SK-N-SH (cell line): ENCODE measurements around the gene SP2. TPM values are rescaled to one million over a fixed set of nuclear protein-coding genes. Genes with fewer than 3 reads are reported as not detected.

Experiments used
- CTCF ChIA-PET: fragments of 300-600, 350-600 bp; formaldehyde crosslinking; extraction: SDS; loops from one replicate; lab custom pipeline; 2021; lab: Yijun Ruan, JAX
- POLR2A ChIA-PET: fragments of 350-600 bp; sonication (Branson Sonifier 250); formaldehyde crosslinking; extraction: SDS; loops from one replicate; lab custom pipeline; 2020; ENCODE audit warnings: antibody characterized with exemption, inconsistent platforms; lab: Yijun Ruan, JAX
- DNase-seq: peaks from one replicate; pipeline ENCODE4 v3.0.0; 2012
- H2AFZ ChIP-seq: fragments of 200-600 bp; sonication (generic); 2 replicates; pipeline ENCODE4 v1.8.1; 2016; ENCODE audit warnings: antibody characterized with exemption, mild to moderate bottlenecking, low read depth
- H3F3A ChIP-seq: fragments of 200-600 bp; sonication (generic); replicated peaks from 2 replicates; pipeline ENCODE3; 2016; ENCODE audit warnings: antibody characterized with exemption, mild to moderate bottlenecking; ENCODE audit not compliant: insufficient read depth
- H3K27ac ChIP-seq, 2 experiments: fragments of 200-500 bp in 1 of 2; fragments of 200-600 bp in 1 of 2; sonication (Bioruptor generic) in 1 of 2; sonication (generic), shearing (Covaris generic) in 1 of 2; 2 replicates each; pipeline versions ENCODE4 v1.5.1 to v1.6.1; 2014 to 2016; ENCODE audit warnings: low read depth in 2 of 2, inconsistent platforms in 1 of 2, low read length in 1 of 2, mild to moderate bottlenecking in 1 of 2, mixed read lengths in 1 of 2
- H3K27me3 ChIP-seq: fragments of 200-600 bp; sonication (generic), shearing (Covaris generic); 2 replicates; pipeline ENCODE4 v1.6.1; 2016; ENCODE audit warnings: mixed run types; ENCODE audit not compliant: insufficient read depth
- H3K36me3 ChIP-seq, 2 experiments: fragments of 200-500 bp in 1 of 2; fragments of 200-600 bp in 1 of 2; sonication (Bioruptor generic) in 1 of 2; sonication (generic) in 1 of 2; replicated peaks in 1 of 2; 2 replicates each; pipeline versions ENCODE3 to v1.5.1; 2014 to 2016; ENCODE audit warnings: low read length in 1 of 2, mild to moderate bottlenecking in 1 of 2; ENCODE audit not compliant: insufficient read depth in 2 of 2, control insufficient read depth in 1 of 2
- H3K4me1 ChIP-seq, 2 experiments: fragments of 200-500 bp in 1 of 2; fragments of 200-600 bp in 1 of 2; sonication (Bioruptor generic) in 1 of 2; sonication (generic), shearing (Covaris generic) in 1 of 2; 2 replicates each; pipeline versions ENCODE4 v1.5.1 to v1.6.1; 2014 to 2016; ENCODE audit warnings: low read depth in 1 of 2, low read length in 1 of 2, mixed run types in 1 of 2; ENCODE audit not compliant: insufficient read depth in 2 of 2, control insufficient read depth in 1 of 2
- H3K4me2 ChIP-seq: fragments of 200-600 bp; sonication (generic), shearing (Covaris generic); 2 replicates; pipeline ENCODE4 v1.6.1; 2017; ENCODE audit warnings: mixed run types
- H3K4me3 ChIP-seq, 2 experiments: fragments of 200-500 bp in 1 of 2; fragments of 200-600 bp in 1 of 2; sonication (Bioruptor generic) in 1 of 2; sonication (generic), shearing (Covaris generic) in 1 of 2; 2 replicates each; pipeline versions ENCODE4 v1.5.1 to v1.8.1; 2014 to 2016; ENCODE audit warnings: low read depth in 2 of 2, inconsistent platforms in 1 of 2, low read length in 1 of 2, mild to moderate bottlenecking in 1 of 2, mixed read lengths in 1 of 2, moderate library complexity in 1 of 2
- H3K79me2 ChIP-seq: fragments of 200-600 bp; sonication (generic); 2 replicates; pipeline ENCODE4 v1.8.1; 2017; ENCODE audit warnings: mild to moderate bottlenecking; ENCODE audit not compliant: insufficient read depth
- H3K9ac ChIP-seq: fragments of 200-600 bp; sonication (generic); 2 replicates; pipeline ENCODE4 v1.6.1; 2017; ENCODE audit warnings: mixed run types
- H3K9me2 ChIP-seq: fragments of 200-600 bp; sonication (generic); 2 replicates; pipeline ENCODE4 v1.6.1; 2017; ENCODE audit warnings: mixed run types
- H3K9me3 ChIP-seq: fragments of 200-600 bp; sonication (generic); 2 replicates; pipeline ENCODE4 v1.6.1; 2017; ENCODE audit warnings: mixed run types, mild to moderate bottlenecking, moderate library complexity
- H4K20me1 ChIP-seq: fragments of 200-600 bp; sonication (generic); 2 replicates; pipeline ENCODE4 v1.6.1; 2017; ENCODE audit warnings: mild to moderate bottlenecking, mixed run types; ENCODE audit not compliant: insufficient read depth
- CHD2 ChIP-seq: fragments of 150-350 bp; IDR thresholded peaks from 2 replicates; pipeline ENCODE4 v1.6.1; 2018; ENCODE audit warnings: low read length; ENCODE audit not compliant: partially characterized antibody
- EP300 ChIP-seq, 2 experiments: IDR thresholded peaks; 2 replicates each; pipeline versions ENCODE4 v1.4.0 to v1.6.1; 2012; ENCODE audit warnings: borderline replicate concordance in 1 of 2, low read depth in 1 of 2, low read length in 1 of 2
- EZH2phosphoT487 ChIP-seq: fragments of 200-600 bp; sonication (generic); IDR thresholded peaks from 2 replicates; pipeline ENCODE4 v1.6.1; 2017; ENCODE audit warnings: low read depth, mixed run types, mild to moderate bottlenecking, antibody characterized with exemption, moderate library complexity, borderline replicate concordance
- FOXJ3 ChIP-seq: sonication (generic); formaldehyde crosslinking; IDR thresholded peaks from 2 replicates; pipeline ENCODE4 v1.5.1; 2020; ENCODE audit warnings: mild to moderate bottlenecking, missing genetic modification reagents
- FOXM1 ChIP-seq: IDR thresholded peaks from 2 replicates; pipeline ENCODE4 v1.4.0; 2012; ENCODE audit warnings: low read depth, mild to moderate bottlenecking
- GABPA ChIP-seq: IDR thresholded peaks from 2 replicates; pipeline ENCODE4 v1.4.0; 2012; ENCODE audit warnings: low read depth, mild to moderate bottlenecking
- IRF3 ChIP-seq: fragments of 150-350 bp; IDR thresholded peaks from 2 replicates; pipeline ENCODE4 v1.6.1; 2016; ENCODE audit warnings: mild to moderate bottlenecking, low read depth, low read length
- MEF2A ChIP-seq: IDR thresholded peaks from 2 replicates; pipeline ENCODE4 v1.4.0; 2012; ENCODE audit warnings: low read depth, borderline replicate concordance
- NFIC ChIP-seq: IDR thresholded peaks from 2 replicates; pipeline ENCODE4 v1.4.0; 2012; ENCODE audit warnings: borderline replicate concordance
- PBX3 ChIP-seq: IDR thresholded peaks from 2 replicates; pipeline ENCODE4; 2012
- POLR2AphosphoS5 ChIP-seq: IDR thresholded peaks from 2 replicates; pipeline ENCODE4 v1.6.1; 2012; ENCODE audit warnings: low read depth, low read length
- RAD21 ChIP-seq: IDR thresholded peaks from 2 replicates; pipeline ENCODE4 v1.6.1; 2012; ENCODE audit warnings: mild to moderate bottlenecking, low read length
- REST ChIP-seq: IDR thresholded peaks from 2 replicates; pipeline ENCODE4 v1.6.1; 2012; ENCODE audit warnings: mild to moderate bottlenecking, low read depth, low read length, moderate library complexity
- SMC3 ChIP-seq: IDR thresholded peaks from 2 replicates; pipeline ENCODE4 v1.6.1; 2012; ENCODE audit warnings: low read depth, low read length, improper control_type of control experiment
- TAF1 ChIP-seq: IDR thresholded peaks from 2 replicates; pipeline ENCODE4 v1.6.1; 2012; ENCODE audit warnings: low read depth, mild to moderate bottlenecking, low read length, moderate library complexity, borderline replicate concordance
- USF1 ChIP-seq: IDR thresholded peaks from 2 replicates; pipeline ENCODE4 v1.4.0; 2012; ENCODE audit warnings: low read depth, borderline replicate concordance
- YY1 ChIP-seq: IDR thresholded peaks from 2 replicates; pipeline ENCODE4 v1.4.0; 2012; ENCODE audit warnings: low read depth, mild to moderate bottlenecking
- WGBS: methylation state at CpG from one replicate; pipeline ENCODE4 v1.1.6; 2017; ENCODE audit warnings: low lambda C conversion rate; 5-methylcytosine and 5-hydroxymethylcytosine counted together
- polyA plus RNA-seq, 3 experiments: library from polyadenylated mRNA; depleted of rRNA; stranded (reverse); fragments of >200 nt; gene quantifications; 2 replicates each; pipeline ENCODE4 v1.2.3, GENCODE V29; 2012

SP2 gene
- polyA plus RNA-seq, 1 of the 3 experiments (the other 2 are of a cell fraction): 16.7 TPM

- no peak overlapping the region for H3K9ac ChIP-seq
These were observed 31.2 kb upstream of the SP2 start for GRCh38 chr17:47864791-47865216.

More at GRCh38 chr17:47864791-47865216, 31.2 kb upstream of the SP2 start:
- Histone ChIP-seq H4K20me1 (no peaks in the 10 kb centered on the region), H3K9me3 (no peaks in the 10 kb centered on the region), H3K79me2 (no peaks in the 10 kb centered on the region), H3K4me2 (no peak overlapping the region; the same call in 1 of the 2 replicates), H3K27me3 (peaks cover 16% of the 10 kb centered on the region), H3K9me2 (no peaks in the 10 kb centered on the region), H3K4me3 (no peak overlapping the region), H3K4me1 (peaks cover 0 to 5% of the 10 kb centered on the region in 2 experiments; a peak in 1 of 4 replicates), H3K36me3 (no peaks in the 10 kb centered on the region), H2AFZ (no peak overlapping the region), H3F3A (no peaks in the 10 kb centered on the region), H3K27ac (no peak overlapping the region)
- CTCF ChIA-PET: interaction anchor here (1.0 to 33.0 kb wide), 4 partner anchors 9 to 27 kb away, joined by 4 to 1447 read pairs (median 288); partner anchors contain the start of genes LRRC46, MRPL10, SCRN2 and SP2
- WGBS: 42% methylated on average over 7 of the region's 7 CpGs
- DNase-seq: no peak
- TF ChIP-seq NFIC (no peak), CHD2 (no peak), REST (no peak), USF1 (no peak), FOXJ3 (CRISPR knock-in tag) (no peak), GABPA (no peak), SMC3 (no peak), RAD21 (no peak), PBX3 (no peak), IRF3 (no peak), YY1 (no peak), TAF1 (no peak), EP300 (IDR thresholded peaks at IDR 0.05; ENCODE audit: borderline replicate concordance in 1 of 2, low read depth in 1 of 2, low read length in 1 of 2) (no peak), MEF2A (no peak), POLR2AphosphoS5 (no peak), FOXM1 (no peak), EZH2phosphoT487 (no peak)
- POLR2A ChIA-PET: interaction anchor here (0.8 kb wide), 1 partner anchor 31 kb away, joined by 4 read pairs; the partner anchor contains the start of gene SP2
